Activated effector memory CD4-positive, alpha-beta T cell treated with anti-CD3 and anti-CD28 coated beads, Interleukin-2, amount 50 U/mL, for 16 hours (primary cell): ENCODE results near the gene TBC1D22B.

Experiments
- DNase-seq: peaks from one replicate; pipeline ENCODE4 v3.0.0-alpha.2; 2020

TBC1D22B gene

GRCh38 chr6:37257634-37258404 is at the start of gene TBC1D22B, which contains the start of gene TMEM217:
Gene TBC1D22B (plus strand): TSS chr6:37257772. CDS start chr6:37257918, 146 bp downstream.
Gene TMEM217 (minus strand): TSS chr6:37258144. CDS start chr6:37219030, 39,114 bp downstream.
- DNase-seq = peak; percentile 99

- peak; percentile 95 for DNase-seq
These were observed 49.6 kb upstream of the TBC1D22B start for GRCh38 chr6:37207903-37208456.

GRCh38 chr6:37208793-37209192 is 48.8 kb upstream of the TBC1D22B start:
- no peak for DNase-seq

- DNase-seq = peak; percentile 75
These were observed 47.9 kb upstream of the TBC1D22B start for GRCh38 chr6:37209461-37210205.

GRCh38 chr6:37210313-37210968 is 47.1 kb upstream of the TBC1D22B start:
- DNase-seq = peak; percentile 85

- DNase-seq = no peak
These were observed 45.3 kb upstream of the TBC1D22B start for GRCh38 chr6:37212268-37212667.

GRCh38 chr6:37218061-37218460 is 39.5 kb upstream of the TBC1D22B start:
- DNase-seq = no peak

GRCh38 chr6:37218511-37218910 is 39.1 kb upstream of the TBC1D22B start:
- DNase-seq = no peak

GRCh38 chr6:37221585-37222124 is 35.9 kb upstream of the TBC1D22B start:
- no peak for DNase-seq

GRCh38 chr6:37222125-37222967 is 35.2 kb upstream of the TBC1D22B start:
- DNase-seq = peak; percentile 86

GRCh38 chr6:37222992-37223391 is 34.6 kb upstream of the TBC1D22B start:
- DNase-seq = no peak

- DNase-seq = no peak
These were observed 32.0 kb upstream of the TBC1D22B start for GRCh38 chr6:37225350-37226169.

GRCh38 chr6:37230104-37230503 is 27.5 kb upstream of the TBC1D22B start:
- DNase-seq = no peak

GRCh38 chr6:37232430-37233017 is 25.0 kb upstream of the TBC1D22B start:
- no peak for DNase-seq

- DNase-seq = no peak
These were observed 24.0 kb upstream of the TBC1D22B start for GRCh38 chr6:37233541-37233940.

GRCh38 chr6:37236921-37237320 is 20.7 kb upstream of the TBC1D22B start:
- no peak for DNase-seq

GRCh38 chr6:37237789-37238188 is 19.8 kb upstream of the TBC1D22B start:
- DNase-seq = no peak

- no peak for DNase-seq
These were observed 19.2 kb upstream of the TBC1D22B start for GRCh38 chr6:37238381-37238780.

- no peak for DNase-seq
These were observed 18.0 kb upstream of the TBC1D22B start for GRCh38 chr6:37239526-37239925.

GRCh38 chr6:37239950-37240713 is 17.4 kb upstream of the TBC1D22B start:
- DNase-seq = peak; percentile 90
